Lung (tissue), 12 donors: Measurements from ENCODE around the gene NADK2. TPM values are rescaled to one million over a fixed set of nuclear protein-coding genes. Genes with fewer than 3 reads are reported as not detected.

Experiments used
- ATAC-seq: fragments of 200-7000 bp; cut with Tn5 transposase; one replicate; pipeline ENCODE4 v1.9.1; 2020; ENCODE audit warnings: moderate number of reproducible peaks; ENCODE audit not compliant: insufficient read depth, low FRiP score
- DNase-seq, 3 donors: peaks; one replicate each; pipeline ENCODE4 v3.0.0-alpha.2; 2013 to 2017
- H3K27ac ChIP-seq, 2 donors: one replicate each; pipeline ENCODE4 v1.5.1; 2013; ENCODE audit warnings: mild to moderate bottlenecking in 2 of 2, moderate library complexity in 2 of 2, control low read depth in 1 of 2, inconsistent platforms in 1 of 2, low read depth in 1 of 2, low read length in 1 of 2
- H3K27me3 ChIP-seq, 3 donors: one replicate each; pipeline ENCODE4 v1.5.1; 2013; ENCODE audit warnings: low read length in 2 of 3; ENCODE audit not compliant: control insufficient read depth in 3 of 3, insufficient read depth in 3 of 3
- H3K36me3 ChIP-seq, 4 donors: one replicate each; pipeline ENCODE4 v1.5.1; 2013; ENCODE audit warnings: low read length in 4 of 4, mild to moderate bottlenecking in 1 of 4, moderate library complexity in 1 of 4; ENCODE audit not compliant: control insufficient read depth in 4 of 4, insufficient read depth in 4 of 4
- H3K4me1 ChIP-seq, 5 donors: one replicate each; pipeline ENCODE4 v1.5.1; 2013; ENCODE audit warnings: low read length in 5 of 5, mild to moderate bottlenecking in 2 of 5, moderate library complexity in 1 of 5; ENCODE audit not compliant: control insufficient read depth in 5 of 5, insufficient read depth in 5 of 5
- H3K4me3 ChIP-seq: one replicate; pipeline ENCODE4 v1.5.1; 2013; ENCODE audit warnings: mild to moderate bottlenecking, control low read depth, moderate library complexity
- H3K9ac ChIP-seq, 2 donors: one replicate each; pipeline ENCODE4 v1.5.1; 2013; ENCODE audit warnings: low read length in 2 of 2, control low read depth in 1 of 2; ENCODE audit not compliant: insufficient read depth in 1 of 2
- H3K9me3 ChIP-seq, 4 donors: one replicate each; pipeline ENCODE4 v1.5.1; 2013; ENCODE audit warnings: low read length in 3 of 4, mild to moderate bottlenecking in 1 of 4, moderate library complexity in 1 of 4; ENCODE audit not compliant: control insufficient read depth in 4 of 4, insufficient read depth in 3 of 4
- WGBS, 2 donors: extraction: QIAGEN DNeasy Blood & Tissue Kit; methylation state at CpG; one replicate each; pipeline ENCODE4 v1.1.7; 2013; 5-methylcytosine and 5-hydroxymethylcytosine counted together
- polyA plus RNA-seq, 2 donors: library from polyadenylated mRNA; stranded (reverse); fragments of 200-250 nt; gene quantifications; one replicate each; pipeline ENCODE4 v1.2.1, GENCODE V29; 2013
- total RNA-seq, 2 donors: library from RNA; depleted of rRNA in 1 of 2; stranded (reverse); fragments of >200 nt in 1 of 2; gene quantifications; one replicate each; pipeline ENCODE4 v1.2.1, GENCODE V29; 2014 to 2021
- TF ChIP-seq, protein P1 (sequence below): IDR thresholded peaks from 2 replicates; pipeline ENCODE4 v1.5.1; 2012; ENCODE audit warnings: mild to moderate bottlenecking; ENCODE audit errors: control extremely low read depth, extremely low read depth
- donor health status: control.
- donor health status: control.
- donor health status: Bipolar disorder and iron deficiency.
- donor health status: healthy.
- donor health status: DM: yes; HTN: yes; CAD: no.

The NADK2 gene
- total and polyA plus RNA-seq, 4 donors: 8.4 to 37.9 (median 16.2) TPM

DNA sequence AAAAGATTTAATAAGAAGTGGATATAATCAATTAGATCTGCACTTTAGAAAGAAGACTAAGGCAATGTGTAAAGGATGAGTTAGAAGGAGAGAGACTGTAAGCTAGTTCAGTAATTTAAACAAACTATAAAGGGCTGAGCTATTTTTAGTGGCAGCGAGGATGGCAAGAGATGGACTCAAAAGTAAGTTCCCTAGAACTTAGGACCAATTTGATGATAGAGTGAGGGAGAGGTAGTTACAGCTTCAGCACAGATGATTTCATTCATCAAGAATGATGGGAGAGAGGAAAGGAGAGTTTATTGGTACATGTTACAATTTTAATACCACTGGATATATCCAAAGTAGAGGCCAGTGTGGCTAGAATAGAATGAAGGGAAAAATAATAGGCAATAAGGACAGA is 19.1 kb downstream of the NADK2 start:
- H3K9me3 ChIP-seq: peaks cover 0 to 2% (median 0%) of the 10 kb centered on the region in 4 donors
- TF ChIP-seq, protein P1, sequence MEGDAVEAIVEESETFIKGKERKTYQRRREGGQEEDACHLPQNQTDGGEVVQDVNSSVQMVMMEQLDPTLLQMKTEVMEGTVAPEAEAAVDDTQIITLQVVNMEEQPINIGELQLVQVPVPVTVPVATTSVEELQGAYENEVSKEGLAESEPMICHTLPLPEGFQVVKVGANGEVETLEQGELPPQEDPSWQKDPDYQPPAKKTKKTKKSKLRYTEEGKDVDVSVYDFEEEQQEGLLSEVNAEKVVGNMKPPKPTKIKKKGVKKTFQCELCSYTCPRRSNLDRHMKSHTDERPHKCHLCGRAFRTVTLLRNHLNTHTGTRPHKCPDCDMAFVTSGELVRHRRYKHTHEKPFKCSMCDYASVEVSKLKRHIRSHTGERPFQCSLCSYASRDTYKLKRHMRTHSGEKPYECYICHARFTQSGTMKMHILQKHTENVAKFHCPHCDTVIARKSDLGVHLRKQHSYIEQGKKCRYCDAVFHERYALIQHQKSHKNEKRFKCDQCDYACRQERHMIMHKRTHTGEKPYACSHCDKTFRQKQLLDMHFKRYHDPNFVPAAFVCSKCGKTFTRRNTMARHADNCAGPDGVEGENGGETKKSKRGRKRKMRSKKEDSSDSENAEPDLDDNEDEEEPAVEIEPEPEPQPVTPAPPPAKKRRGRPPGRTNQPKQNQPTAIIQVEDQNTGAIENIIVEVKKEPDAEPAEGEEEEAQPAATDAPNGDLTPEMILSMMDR: no peak
- no peak for ATAC-seq
- no peak for DNase-seq
- 90 to 97% methylated on average over 1 of the region's 1 CpG for WGBS, 2 donors
- H3K36me3 ChIP-seq: peaks cover 6 to 28% (median 11%) of the 10 kb centered on the region in 4 donors
- no peaks in the 10 kb centered on the region for H3K27me3 ChIP-seq
- no peak overlapping the region for H3K4me3 ChIP-seq
- H3K4me1 ChIP-seq: peaks cover 0 to 4% (median 0%) of the 10 kb centered on the region in 5 donors
- H3K27ac ChIP-seq: no peak overlapping the region
- H3K9ac ChIP-seq: no peak overlapping the region

DNA sequence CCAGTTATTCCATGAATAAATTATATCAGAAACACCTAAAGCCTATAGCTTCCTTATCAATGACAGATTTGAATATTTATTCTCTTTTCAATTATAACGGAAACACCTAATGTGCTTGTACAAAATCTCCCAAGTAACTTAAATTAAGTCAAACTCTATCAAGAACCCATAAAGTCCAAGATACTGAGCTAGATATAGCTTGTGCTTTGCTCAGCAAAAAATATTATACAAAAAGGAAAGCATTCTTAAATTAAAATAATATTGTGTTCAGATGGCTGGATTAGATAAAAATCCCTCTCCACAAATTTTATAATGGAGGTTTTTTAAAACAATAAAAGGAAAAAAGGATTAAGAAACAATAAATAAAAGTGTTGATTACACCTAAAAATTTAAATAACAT is 23.7 kb downstream of the NADK2 start:
- Histone ChIP-seq H3K9ac (no peak overlapping the region), H3K9me3 (peaks cover 0 to 2% (median 0%) of the 10 kb centered on the region in 4 donors), H3K27me3 (no peaks in the 10 kb centered on the region), H3K27ac (no peak overlapping the region), H3K4me3 (no peak overlapping the region), H3K4me1 (peaks cover 0 to 4% (median 0%) of the 10 kb centered on the region in 5 donors), H3K36me3 (peaks cover 5 to 25% (median 8%) of the 10 kb centered on the region in 4 donors)
- ATAC-seq: no peak
- no peak for DNase-seq
- 97 to 100% methylated on average over 1 of the region's 1 CpG for WGBS, 2 donors
- TF ChIP-seq, protein P1: no peak

DNA sequence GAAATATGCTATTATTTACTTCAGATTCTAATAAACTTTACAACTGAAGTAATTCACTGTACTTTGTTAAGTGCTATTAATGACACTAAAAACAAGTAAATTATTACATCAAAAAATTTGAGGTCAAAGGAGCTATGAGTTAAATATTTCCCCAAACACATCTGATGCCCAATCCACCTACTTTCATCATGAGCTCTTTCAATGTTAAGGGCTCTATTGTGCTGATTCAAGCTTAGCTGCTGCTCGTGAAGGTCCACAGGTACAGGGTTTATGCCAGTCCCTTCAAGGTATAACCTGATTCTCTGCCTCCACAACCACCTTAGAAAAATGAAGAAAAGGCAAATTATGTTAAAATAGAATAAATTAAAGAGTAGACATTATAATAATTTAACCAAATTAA is 24.2 kb downstream of the NADK2 start:
- Histone ChIP-seq H3K36me3 (peaks cover 7 to 29% (median 11%) of the 10 kb centered on the region in 4 donors), H3K9me3 (peaks cover 0 to 2% (median 0%) of the 10 kb centered on the region in 4 donors), H3K27ac (no peak overlapping the region), H3K4me3 (no peak overlapping the region), H3K9ac (no peak overlapping the region), H3K27me3 (no peaks in the 10 kb centered on the region), H3K4me1 (peaks cover 0 to under 1% (median 0%) of the 10 kb centered on the region in 5 donors)
- TF ChIP-seq, protein P1: no peak
- WGBS, 2 donors: 80 to 93% methylated on average over 1 of the region's 1 CpG
- DNase-seq (no peak), ATAC-seq (no peak)

DNA sequence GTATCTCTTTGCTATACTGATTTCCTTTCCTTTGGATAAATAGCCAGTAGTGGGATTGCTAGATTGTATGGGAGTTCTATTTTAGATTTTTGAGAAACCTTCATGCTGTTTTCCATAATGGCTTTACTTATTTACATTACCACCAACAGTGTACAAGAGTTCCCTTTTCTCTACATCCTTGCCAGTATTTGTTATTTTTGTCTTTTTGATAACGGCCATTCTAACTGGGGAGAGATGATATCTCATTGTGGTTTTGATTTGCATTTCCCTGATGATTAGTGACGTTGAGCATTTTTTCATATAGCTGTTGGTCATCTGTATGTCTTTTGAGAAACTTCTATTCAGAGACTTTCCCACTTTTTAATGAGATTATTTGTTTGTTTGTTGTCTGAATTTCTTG is 25.8 kb downstream of the NADK2 start:
- no peak overlapping the region for H3K27ac ChIP-seq
- no peak overlapping the region for H3K4me3 ChIP-seq
- H3K27me3 ChIP-seq: no peaks in the 10 kb centered on the region
- peaks cover 6 to 26% (median 11%) of the 10 kb centered on the region in 4 donors for H3K36me3 ChIP-seq
- TF ChIP-seq, protein P1: no peak
- no peak for DNase-seq
- ATAC-seq: no peak
- WGBS, 2 donors: 21 to 58% methylated on average over 2 of the region's 2 CpGs
- no peak overlapping the region for H3K9ac ChIP-seq
- no peaks in the 10 kb centered on the region for H3K4me1 ChIP-seq
- H3K9me3 ChIP-seq: peaks cover 0 to 2% (median 0%) of the 10 kb centered on the region in 4 donors
